Anterior cingulate cortex (tissue), 58 donors: Measurements from ENCODE around the gene FOXO6.

ENCODE experiments used
- DNase-seq, 58 donors: peaks; one replicate each; lab custom pipeline; 2025; lab: John Stamatoyannopoulos, UW

Gene FOXO6

DNA sequence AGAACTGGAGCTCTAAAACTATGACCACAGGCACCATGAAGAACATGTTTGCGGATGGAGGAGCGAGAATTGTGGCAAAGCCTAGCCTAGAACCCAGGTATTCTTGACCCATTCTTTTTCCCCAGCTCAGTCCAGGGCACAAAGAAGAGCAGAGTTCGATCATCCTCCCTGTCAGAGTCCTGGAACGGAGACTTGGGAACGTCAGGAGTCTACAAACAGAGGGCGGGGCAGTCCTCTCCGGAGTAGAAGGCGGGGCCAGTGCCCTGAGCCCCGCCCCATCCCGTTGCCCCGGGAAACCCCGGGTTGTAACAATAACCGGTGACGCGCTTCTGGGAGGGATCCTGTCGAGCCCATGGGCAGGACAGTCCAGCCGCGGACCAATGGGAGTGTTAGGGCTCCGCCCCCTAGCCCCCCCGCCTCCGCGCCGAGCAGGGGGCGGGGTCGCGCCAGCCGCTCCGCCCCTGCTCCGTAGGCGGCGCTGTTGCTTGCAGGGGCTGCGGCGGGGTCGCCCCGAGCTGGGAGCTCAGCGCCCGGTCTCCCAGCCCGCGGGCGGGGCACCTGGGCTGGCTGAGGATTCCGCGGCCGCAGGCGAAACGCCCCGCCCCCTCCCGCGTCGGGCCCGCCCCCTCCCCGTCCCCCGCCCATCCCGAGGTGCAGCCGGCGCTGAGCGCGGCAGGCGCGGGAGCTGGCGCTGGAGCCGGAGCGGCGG lies at the start of gene FOXO6:
Gene FOXO6 (plus strand): TSS at position 649 of the 709 bp plus-strand sequence.
- peak; percentile 63 to 99 (median 96) for DNase-seq

- no peak for DNase-seq
These were observed 48.1 kb upstream of the FOXO6 start for GRCh38 chr1:41312991-41313645.

DNA sequence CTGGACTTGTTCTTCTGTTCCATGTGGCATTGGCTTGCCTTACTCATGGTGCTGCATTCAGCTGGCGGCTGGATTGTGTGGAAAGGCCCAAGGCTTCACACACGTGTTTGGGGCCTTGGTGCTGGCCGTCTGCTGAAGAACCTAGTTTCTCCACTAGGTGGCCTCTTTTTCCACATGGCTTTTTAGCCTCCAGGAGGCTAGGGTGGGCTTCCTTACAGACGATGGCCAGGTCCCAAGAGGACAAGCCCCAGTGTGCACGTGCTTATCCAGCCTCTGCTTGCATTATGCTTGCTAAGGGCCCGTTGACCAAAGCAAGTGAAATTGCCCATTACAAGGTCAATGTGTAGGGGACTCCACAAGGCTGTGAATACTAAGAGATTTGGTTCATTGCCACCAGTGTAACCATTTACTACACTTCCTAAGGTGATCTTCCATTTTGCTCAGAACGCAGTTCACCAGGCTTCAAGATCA lies 47.5 kb upstream of the FOXO6 start:
- no peak for DNase-seq

- DNase-seq, result no peak
These were observed 46.7 kb upstream of the FOXO6 start for GRCh38 chr1:41314376-41315145.

DNA sequence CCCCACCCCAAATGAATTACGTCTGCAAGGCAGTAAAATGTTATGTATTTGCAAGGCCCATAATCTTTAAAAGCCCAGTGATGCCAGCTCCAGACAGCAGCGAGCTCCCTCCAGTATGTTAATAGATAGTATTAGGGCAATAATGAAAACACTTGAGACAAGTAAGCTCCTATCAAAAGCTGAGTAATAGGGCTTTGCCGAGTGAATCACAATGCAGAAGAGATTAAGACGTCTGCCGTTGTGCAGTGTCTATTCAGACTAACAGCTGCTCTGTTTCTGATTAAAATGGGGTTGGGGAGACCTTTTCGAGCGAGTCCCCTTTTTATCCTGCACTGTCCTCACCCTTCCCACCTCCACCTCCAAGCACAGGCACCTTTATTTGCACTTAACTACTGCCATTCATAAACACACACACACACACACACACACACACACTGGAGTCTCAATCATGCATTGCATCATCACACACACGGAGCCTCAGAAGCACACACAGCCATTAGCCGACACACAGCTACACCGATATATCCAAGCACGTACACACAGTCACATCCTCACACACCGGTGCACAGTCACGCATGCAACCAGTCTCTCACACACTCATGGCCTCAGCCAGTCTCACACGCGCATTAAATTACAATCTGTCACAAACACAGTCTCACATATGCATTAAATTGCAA lies 46.0 kb upstream of the FOXO6 start:
- DNase-seq, result no peak

DNA sequence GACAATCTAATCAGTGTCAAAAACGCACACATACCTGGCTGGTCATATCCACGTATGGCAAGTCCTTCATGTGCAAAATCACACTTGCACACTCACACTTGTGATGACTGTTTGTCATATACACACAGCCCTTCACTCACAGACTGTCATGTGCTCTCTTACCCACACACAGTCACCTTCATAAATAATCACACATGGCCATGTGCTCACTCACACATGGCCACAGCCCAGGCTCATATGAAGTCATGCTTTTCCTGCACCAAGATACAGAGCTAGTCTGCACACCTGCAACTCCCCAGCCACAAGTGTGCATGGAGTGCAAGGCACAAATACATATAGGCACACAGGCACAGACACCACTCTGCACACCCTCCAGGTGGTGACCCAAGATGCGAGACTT lies 45.4 kb upstream of the FOXO6 start:
- no peak for DNase-seq

DNA sequence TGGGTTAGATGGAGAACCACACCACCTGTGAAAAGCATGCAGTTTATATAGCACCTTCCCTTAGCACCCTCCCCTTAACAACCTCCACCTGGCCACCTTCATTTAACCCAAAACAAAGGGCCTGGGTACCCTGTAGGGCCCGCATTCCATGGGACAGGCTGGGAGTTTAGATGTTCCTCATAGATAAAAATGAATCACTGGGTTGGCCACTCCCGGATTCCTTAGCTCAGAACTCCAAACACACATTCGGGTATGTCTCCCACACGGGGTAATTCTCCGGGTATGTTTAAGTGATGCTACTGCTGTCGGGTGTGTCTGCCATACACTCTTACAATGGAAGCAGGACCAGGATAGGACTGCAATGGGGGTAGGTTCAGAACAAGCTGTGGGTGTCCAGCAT lies 43.9 kb upstream of the FOXO6 start:
- no peak for DNase-seq

- DNase-seq, result no peak
These were observed 43.1 kb upstream of the FOXO6 start for GRCh38 chr1:41318135-41318534.

- DNase-seq, result no peak
These were observed 42.0 kb upstream of the FOXO6 start for GRCh38 chr1:41319106-41319755.

GRCh38 chr1:41319807-41320711 lies 41.2 kb upstream of the FOXO6 start:
- no peak for DNase-seq

GRCh38 chr1:41320895-41321676 lies 40.1 kb upstream of the FOXO6 start:
- DNase-seq, result no peak

DNA sequence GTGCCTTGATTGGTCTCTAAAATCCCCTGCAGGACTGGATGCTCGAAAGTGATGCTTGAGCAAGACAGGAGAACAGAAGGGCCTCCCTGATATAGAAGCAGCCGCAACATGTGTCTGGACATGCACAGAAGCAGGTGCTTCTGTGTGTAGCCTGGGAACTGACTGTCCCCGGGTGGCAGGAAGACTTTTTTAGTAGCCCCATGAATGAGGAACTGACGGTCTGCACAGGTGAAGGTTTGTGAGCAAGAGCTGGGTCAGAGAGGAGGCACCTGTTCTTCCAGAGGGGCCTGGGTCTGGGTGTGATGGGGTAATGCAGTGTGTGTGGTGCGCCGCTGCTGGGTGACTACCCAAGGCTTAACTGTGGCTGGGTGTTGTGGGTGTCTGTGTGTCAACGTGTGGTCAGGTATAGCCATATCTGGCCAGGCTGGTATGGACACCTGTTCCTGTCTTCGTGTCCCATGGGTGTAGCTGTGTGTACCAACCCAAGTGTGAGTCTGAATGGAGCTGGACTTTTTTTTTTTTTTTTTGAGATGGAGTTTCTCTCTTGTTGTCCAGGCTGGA lies 39.1 kb upstream of the FOXO6 start:
- no peak for DNase-seq

DNA sequence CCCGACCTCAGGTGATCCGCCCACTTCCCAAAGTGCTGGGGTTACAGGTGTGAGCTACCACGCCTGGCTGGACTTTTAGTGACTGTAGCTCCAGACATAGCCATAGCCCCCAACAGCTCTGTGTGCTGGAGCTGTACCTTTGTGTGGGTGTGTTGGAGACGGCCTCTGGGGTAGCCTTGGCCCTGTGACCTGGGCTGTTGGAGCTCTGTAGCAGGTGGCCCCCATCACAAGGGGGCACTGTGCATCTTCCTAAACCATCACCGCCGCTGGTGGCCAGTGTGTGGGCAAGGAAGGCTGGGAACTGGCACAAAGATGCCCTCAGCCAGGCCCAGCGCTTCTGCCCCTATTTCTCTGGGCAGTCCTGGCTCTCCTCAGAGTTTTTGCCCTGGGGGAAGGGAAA lies 38.4 kb upstream of the FOXO6 start:
- DNase-seq, result peak in 37 of 58 donors; percentile 8 to 50 (median 19)

DNA sequence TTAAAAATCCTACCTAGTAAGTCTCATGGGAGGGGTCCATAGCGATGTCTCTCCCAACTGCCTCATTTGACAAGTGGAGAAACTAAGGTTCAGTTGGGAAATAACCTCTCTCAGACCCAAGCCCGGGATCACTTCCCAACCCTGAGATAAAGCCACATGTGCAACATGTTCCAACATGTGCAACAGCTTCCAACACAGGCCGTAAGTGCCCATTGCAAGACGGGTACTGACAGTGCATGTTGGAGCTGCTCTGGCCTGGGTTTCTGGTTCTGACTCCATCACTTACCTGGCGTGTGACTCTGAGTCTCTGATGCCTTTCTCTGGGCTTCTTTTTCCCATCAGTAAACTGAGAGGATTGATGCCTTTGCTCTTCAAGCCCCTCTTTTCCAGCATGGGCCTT lies 38.0 kb upstream of the FOXO6 start:
- DNase-seq, result no peak

DNA sequence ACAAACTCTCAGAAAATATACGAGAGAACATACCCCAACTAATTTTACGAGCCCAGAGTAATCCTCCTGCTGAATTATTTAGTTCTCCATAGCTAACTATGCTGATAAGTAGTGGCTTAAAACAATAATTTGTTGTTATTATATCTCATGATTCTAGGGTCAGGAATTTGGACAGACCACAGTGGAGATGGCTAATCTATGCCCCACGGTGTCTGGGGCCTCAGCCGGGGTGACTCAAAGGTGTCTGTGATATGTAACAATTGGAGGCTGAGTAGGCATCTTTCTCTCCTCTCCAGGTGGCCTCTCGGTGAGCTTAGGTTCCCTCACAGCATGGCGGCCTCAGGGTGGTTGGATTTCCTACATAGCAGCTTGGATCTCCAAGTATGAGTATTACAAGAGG lies 35.4 kb upstream of the FOXO6 start:
- no peak for DNase-seq

GRCh38 chr1:41327383-41327999 lies 33.7 kb upstream of the FOXO6 start:
- DNase-seq, result no peak

- DNase-seq, result no peak
These were observed 33.1 kb upstream of the FOXO6 start for GRCh38 chr1:41328001-41328615.
